ENCODE data around the gene LBR.
A peak's percentile ranks its signal among the peaks of the same experiment; 100 is the strongest.
"Not testable (repeated sequence)": the region's sequence is repeated elsewhere in the genome, so short reads cannot be mapped to it uniquely, and the experiment has no call there.

LBR gene

DNA sequence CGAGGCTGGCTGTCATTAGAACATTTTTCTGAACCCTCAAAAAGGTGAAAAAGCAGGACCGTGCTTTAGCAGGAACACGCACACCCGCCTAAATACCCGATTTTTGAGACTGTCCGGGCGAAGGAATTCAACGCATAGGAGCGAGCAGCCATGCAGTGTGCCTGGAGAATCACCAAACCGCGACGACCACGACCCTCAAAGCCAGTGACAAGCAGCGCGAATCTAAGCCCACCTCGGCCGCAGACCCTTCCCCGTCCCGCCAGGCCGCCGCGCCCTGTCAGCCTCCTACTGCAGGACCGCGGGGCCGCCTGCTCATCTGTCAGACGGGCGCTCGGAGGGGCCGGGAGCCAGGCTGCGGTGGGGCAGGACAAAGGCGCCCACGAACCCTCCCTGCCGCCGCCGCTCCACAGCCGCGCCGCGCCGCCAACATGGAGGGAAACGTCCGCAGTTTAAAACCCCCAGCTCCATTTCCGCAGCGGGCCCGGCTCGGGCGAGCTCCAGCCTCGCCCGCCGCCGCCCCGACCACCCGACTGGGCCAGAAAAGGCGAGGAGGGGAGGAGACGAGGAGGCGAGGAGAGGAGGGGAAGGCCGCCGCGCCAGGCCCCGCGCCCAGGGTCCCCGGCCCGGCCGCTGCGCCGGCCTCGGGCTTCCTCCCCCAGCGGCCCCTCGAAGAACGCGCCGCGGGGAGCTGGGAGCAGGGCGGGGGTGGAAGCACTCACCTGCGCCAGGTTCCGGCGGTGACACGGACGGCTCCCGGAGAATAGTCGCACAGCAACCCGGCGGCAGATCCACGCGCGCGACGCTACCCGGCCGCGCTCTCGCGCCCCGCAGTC lies at the start of gene LBR:
LBR (minus strand) TSS at position 804 of the 833 bp plus-strand sequence. CDS start 3,963 bp downstream, outside the sequence.
- no peak for DNase-seq

DNA sequence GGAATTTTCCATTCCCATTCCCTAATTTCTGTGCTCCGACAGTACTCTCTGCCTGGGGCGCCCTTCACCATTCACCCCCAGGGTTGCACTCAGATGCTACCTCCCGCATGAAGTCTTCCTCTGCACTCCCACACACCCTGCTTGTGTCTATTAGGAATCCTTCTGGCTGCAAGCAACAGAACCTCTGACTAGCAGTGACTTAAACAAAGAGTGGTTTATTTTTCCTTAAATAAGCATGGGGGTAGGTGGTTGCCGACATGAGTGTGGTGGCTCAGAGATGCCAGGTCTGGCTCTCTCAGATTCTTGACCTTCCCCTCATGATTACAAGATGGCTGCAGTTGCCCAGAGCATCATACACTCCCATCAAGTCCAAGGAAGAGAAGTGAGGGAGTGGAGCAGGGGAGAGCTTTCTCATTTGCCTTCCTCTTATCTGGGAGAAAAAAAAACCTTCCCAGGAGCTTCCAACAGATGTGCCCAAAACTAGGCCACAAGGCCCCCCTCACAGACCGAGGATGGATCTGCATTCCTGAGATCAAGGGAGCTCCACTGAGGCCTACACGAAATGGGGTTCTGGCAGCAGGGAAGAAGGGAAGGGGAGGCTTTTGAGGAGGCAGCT lies 49.6 kb upstream of the LBR start:
- no peak for DNase-seq

GRCh38 chr1:225476538-225476988 lies 48.7 kb upstream of the LBR start:
- DNase-seq: no peak

DNA sequence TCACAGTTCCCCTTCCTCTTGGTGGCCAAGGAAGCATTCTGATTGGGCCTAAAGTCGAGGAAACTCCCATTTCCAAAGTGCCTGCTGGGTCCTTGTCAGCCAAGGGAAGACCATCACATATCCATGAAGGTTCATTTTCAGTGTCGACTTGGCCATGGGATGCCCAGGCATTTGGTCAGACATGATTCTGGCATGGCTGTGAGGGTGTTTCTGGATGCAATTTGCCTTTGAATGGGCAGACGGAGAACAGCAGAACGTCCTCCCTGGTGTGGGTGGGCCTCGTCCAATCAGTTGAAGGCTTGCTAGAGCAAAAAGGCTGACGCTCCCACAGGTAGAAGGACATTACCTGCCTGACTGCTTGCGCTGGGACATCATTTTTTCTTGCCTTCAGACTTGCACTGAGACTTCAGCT lies 48.3 kb upstream of the LBR start:
- no peak for DNase-seq

DNA sequence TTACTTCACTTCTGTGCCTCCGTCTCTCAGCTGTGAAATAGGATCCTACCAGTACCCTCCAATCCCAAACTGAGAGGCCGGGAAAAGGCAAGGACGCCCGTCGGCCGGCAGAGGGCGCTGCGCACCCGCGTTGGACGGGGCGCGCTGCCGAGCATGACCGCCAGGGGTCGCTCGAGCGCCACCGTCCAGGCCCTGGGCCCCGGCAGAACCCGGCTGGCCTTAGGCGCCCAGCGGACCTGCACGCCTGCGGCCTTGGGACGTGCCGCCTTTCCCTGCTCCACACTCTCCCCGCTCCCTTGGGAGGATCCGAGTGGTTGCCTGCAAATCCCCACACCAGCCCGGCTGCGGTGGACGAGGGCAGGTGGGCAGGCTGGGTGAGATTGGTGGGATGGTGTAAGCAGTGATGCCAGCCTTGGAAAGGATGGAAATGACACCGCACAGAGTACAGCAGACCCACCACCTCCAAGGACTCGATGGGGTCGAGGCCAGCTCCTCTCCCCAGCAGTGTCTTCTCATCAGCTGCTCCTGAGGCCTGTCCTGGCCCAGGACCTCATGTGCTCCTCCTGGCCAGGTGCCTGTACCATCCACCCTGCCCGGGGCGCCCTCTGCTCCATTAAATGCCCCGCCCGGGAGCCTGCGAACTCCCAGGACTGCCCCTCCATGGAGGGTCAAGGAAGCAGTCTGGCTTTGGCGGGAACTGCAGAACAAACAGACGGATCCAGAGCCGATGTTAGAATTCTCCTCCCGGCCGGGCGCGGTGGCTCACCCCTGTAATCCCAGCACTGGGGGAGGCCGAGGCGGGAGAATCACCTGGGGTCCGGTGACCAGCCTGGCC lies 47.4 kb upstream of the LBR start:
- DNase-seq: peak; percentile 63

DNA sequence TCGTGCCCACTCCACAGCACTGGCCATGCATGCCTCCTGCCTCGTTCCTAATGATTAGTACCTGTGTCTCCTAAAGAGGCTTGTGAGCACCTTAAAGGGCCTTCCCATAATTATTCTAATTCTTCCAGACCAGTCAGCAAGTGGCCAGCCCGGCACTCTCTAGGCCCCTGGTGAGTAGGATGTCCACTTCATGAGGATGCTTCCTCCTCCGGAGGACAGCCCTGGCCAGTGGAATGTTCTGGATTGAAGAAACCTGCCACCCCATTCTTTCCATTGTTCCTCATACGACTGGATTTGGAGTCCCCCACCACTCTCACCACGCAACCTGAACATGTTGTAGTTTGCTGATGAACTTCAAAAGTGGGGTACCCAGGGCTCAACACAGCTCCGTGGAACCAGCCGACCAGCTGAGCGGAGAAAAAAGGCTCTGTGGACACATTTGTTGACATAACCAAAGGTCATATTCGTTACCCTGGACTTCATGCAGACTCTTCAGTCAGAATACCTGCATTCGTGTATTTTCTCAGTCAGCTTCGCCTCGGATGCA lies 46.7 kb upstream of the LBR start:
- DNase-seq: no peak

DNA sequence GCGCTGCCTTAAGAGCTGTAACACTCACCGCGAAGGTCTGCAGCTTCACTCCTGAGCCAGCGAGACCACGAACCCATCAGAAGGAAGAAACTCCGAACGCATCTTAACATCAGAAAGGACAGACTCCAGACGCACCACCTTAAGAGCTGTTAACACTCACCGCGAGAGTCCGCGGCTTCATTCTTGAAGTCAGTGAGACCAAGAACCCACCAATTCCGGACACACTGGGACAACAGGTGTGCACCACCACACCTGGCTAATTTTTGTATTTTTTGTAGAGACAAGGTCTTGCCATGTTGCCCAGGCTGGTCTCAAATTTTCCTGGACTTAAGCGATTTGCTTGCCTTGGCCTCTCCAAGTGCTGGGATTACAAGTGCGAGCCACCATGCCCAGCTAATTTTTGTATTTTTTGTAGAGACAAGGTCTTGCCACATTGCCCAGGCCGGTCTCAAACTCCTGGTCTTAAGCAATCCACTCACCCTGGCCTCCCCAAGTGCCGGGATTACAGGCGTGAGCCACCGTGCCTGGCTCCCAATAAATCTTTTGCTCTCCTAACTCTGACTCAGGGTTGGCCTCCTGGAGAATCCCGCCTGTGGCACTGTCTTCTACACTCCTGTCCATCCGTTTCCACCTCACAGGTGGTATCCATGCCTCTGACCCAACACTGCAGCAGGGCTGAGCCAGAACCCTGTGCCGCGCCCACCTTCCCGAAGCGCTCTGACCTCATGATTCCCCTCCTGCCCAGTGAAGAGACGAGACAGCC lies 46.0 kb upstream of the LBR start:
- DNase-seq: not testable (repeated sequence)

DNA sequence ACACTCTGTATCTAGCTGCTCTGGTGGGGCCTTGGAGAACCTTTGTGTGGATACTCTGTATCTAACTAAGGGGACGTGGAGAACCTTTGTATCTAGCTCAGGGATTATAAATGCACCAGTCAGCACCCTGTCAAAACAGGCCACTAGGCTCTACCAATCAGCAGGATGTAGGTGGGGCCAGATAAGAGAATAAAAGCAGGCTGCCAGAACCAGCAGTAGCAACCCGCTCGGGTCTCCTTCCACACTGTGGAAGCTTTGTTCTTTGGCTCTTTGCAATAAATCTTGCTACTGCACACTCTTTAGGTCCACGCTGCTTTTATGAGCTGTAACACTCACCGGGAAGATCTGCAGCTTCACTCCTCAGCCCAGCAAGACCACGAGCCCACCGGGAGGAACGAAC lies 45.4 kb upstream of the LBR start:
- DNase-seq: not testable (repeated sequence)

DNA sequence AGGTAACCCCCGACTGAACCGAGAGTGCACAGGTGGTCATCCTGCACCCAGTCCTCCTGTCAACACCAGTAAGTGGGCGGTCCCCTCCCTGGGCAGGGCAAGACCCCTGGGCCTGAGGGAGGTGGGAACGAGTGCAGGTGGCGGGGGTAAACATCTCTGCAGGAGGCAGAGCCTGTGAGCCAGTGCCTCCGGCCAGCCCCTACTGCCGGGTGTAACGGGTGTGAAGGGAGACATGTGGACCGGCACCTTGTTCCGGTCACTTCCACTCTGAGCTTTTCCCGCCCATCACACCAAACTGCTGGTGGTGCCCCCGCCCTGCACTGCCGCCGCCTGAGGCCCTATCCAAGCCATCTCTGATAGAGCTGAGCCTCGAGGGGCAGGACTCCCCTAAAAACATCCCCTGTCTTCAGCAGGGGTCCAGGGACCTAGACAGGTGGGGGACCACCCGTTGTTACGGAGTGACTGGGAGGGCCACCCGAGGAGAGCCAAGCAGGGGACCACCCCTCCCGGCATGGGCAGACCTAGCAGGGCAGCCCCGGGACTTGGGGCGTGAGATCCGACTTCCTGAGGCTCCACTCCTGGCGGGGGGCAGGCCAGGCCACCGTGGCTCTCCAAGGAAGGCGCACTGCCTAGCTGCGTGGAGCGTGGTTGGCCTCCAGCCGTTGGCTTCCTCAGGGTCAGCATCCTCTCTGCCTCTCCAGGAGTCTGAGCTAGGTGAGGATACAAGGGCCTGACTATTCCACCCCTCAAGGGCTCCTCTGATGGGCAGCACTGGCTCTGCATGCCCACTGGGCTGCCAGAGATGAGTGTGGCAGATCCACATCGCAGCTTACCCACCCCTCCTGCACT lies 43.8 kb upstream of the LBR start:
- no peak for DNase-seq

DNA sequence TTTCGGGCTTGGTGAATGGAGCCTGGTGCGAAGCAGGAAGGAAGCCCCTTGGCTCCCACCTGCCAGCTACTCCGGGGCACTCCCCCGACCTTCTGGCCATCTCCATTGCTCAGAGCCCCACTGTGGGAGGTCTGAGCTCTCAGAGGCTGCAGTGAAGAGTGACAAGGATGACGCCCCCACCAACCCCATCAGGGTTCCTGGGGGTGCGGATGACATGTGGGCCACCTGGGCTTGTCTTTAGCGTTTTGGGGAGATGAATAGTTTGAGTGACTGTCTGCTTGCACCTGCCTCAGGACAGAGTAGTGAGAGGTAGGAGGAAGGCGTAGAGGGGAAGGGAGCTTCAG lies 43.2 kb upstream of the LBR start:
- DNase-seq: no peak

GRCh38 chr1:225470211-225471108 lies 42.6 kb upstream of the LBR start:
- no peak for DNase-seq

GRCh38 chr1:225469051-225469450 lies 41.2 kb upstream of the LBR start:
- DNase-seq: no peak

GRCh38 chr1:225468270-225469020 lies 40.6 kb upstream of the LBR start:
- DNase-seq: no peak

DNA sequence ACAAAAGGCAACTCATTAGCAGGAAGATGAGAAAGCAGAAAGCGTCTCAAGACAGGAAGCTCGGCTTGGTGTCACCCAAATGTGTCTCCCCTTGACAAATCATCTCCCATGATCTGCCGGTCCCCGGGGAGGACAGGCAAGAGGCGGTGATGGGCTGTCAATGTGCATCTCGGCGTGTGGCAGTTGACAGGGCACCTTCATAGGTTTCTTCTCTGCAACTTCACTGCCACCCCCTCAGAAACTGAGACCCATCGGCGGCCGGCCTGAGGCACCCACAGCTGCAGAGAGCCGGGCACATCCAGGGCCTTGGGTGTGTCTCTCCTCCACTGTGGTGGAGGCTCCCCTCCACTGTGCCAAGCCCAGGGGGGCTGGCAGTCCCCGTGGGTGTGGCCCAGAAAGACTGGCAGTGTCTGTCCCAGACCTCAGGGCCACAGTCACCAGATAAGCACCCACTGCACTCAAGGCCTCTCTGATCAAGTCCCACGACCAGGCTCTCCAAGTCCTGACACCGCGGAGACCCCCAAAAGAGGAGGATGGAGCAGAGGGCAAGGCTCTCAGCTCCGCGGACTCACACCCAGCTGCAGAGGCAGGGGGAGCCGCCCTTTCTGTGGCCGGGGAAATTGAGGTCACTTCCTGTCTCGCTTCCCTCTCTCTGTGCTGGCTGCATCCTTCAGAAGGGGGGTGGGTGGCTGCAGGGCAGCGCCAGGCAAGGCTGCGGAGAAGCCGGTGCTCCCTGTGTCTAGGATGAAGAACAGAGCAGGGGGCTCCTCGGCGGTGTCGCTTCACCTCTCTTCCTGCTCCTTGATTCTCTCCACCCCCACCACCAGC lies 39.6 kb upstream of the LBR start:
- no peak for DNase-seq

- DNase-seq: no peak
Observed at GRCh38 chr1:225466848-225467192, 39.0 kb upstream of the LBR start.

- no peak for DNase-seq
Observed at GRCh38 chr1:225465793-225466517, 38.1 kb upstream of the LBR start.

GRCh38 chr1:225464851-225465792 lies 37.3 kb upstream of the LBR start:
- no peak for DNase-seq

Data from NCI-H510A treated with DMSO at 0.1 percent for 48 hours (cell line).